ENCODE measurements around the gene KNTC1.

DNA sequence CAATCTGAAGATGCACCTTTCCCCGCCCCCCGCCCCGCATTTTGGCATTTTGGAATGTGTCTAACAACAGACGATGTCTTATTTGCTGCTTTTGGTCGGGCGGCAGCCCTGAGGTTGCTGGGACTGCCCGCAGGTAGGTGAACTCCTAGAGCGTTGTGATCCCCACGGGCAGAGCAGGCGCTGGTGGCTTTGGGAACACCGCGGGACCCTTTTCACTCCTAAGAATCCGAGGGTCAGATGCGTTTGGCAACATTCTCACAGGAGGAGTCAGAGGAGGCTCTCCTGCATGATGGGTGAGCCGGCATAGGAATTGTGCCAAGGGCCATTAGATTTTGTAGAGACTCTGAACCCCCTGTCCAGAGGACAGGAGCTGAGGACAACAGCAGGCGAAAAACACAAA lies 134.2 kb downstream of the KNTC1 start:
- TF ChIP-seq POLR2A (IDR thresholded peaks at IDR 0.05; ENCODE audit: low read length) (no peak), SMC3 (IDR thresholded peaks at IDR 0.05) (no peak), HEYL (CRISPR knock-in tag; IDR thresholded peaks at IDR 0.05) (no peak), RCOR1 (IDR thresholded peaks at IDR 0.05; ENCODE audit: low read depth, low read length) (no peak), ESRRA (IDR thresholded peaks at IDR 0.05; ENCODE audit: borderline replicate concordance, low read length) (no peak), CHD2 (IDR thresholded peaks at IDR 0.05; ENCODE audit: low read length, partially characterized antibody) (no peak), EP300 (IDR thresholded peaks at IDR 0.05) (no peak), CEBPB (IDR thresholded peaks at IDR 0.05) (no peak)
- TF ChIP-seq, protein P1, sequence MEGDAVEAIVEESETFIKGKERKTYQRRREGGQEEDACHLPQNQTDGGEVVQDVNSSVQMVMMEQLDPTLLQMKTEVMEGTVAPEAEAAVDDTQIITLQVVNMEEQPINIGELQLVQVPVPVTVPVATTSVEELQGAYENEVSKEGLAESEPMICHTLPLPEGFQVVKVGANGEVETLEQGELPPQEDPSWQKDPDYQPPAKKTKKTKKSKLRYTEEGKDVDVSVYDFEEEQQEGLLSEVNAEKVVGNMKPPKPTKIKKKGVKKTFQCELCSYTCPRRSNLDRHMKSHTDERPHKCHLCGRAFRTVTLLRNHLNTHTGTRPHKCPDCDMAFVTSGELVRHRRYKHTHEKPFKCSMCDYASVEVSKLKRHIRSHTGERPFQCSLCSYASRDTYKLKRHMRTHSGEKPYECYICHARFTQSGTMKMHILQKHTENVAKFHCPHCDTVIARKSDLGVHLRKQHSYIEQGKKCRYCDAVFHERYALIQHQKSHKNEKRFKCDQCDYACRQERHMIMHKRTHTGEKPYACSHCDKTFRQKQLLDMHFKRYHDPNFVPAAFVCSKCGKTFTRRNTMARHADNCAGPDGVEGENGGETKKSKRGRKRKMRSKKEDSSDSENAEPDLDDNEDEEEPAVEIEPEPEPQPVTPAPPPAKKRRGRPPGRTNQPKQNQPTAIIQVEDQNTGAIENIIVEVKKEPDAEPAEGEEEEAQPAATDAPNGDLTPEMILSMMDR (IDR thresholded peaks at IDR 0.05), result no peak
- TF ChIP-seq, protein P2, sequence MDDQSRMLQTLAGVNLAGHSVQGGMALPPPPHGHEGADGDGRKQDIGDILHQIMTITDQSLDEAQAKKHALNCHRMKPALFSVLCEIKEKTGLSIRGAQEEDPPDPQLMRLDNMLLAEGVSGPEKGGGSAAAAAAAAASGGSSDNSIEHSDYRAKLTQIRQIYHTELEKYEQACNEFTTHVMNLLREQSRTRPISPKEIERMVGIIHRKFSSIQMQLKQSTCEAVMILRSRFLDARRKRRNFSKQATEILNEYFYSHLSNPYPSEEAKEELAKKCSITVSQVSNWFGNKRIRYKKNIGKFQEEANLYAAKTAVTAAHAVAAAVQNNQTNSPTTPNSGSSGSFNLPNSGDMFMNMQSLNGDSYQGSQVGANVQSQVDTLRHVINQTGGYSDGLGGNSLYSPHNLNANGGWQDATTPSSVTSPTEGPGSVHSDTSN (IDR thresholded peaks at IDR 0.05), result no peak

Data from A549 (cell line).